Ishikawa (cell line): ENCODE measurements around the gene TAS2R30.

Experiments
- CEBPB ChIP-seq: IDR thresholded peaks from 2 replicates; pipeline ENCODE4 v1.6.1; 2012
- CREB1 ChIP-seq: IDR thresholded peaks from 2 replicates; pipeline ENCODE4 v1.6.1; 2012; ENCODE audit warnings: low read depth
- EGR1 ChIP-seq: IDR thresholded peaks from 2 replicates; pipeline ENCODE4 v1.6.1; 2012
- EP300 ChIP-seq: IDR thresholded peaks from 2 replicates; pipeline ENCODE4 v1.6.1; 2012; ENCODE audit warnings: borderline replicate concordance
- FOXM1 ChIP-seq: IDR thresholded peaks from 2 replicates; pipeline ENCODE4 v1.6.1; 2012; ENCODE audit warnings: low read depth, borderline replicate concordance
- NFIC ChIP-seq: IDR thresholded peaks from 2 replicates; pipeline ENCODE4 v1.6.1; 2012
- RAD21 ChIP-seq: IDR thresholded peaks from 2 replicates; pipeline ENCODE4 v1.6.1; 2012; ENCODE audit warnings: low read depth
- REST ChIP-seq: IDR thresholded peaks from 2 replicates; pipeline ENCODE4 v1.6.1; 2012; ENCODE audit warnings: low read depth, mild to moderate bottlenecking
- TAF1 ChIP-seq: IDR thresholded peaks from 2 replicates; pipeline ENCODE4 v1.6.1; 2012; ENCODE audit warnings: low read depth, mild to moderate bottlenecking
- TCF12 ChIP-seq: IDR thresholded peaks from 2 replicates; pipeline ENCODE4 v1.6.1; 2012; ENCODE audit warnings: low read depth
- TEAD4 ChIP-seq: IDR thresholded peaks from 2 replicates; pipeline ENCODE4 v1.6.1; 2012
- USF1 ChIP-seq: IDR thresholded peaks from 2 replicates; pipeline ENCODE4 v1.6.1; 2012
- YY1 ChIP-seq: IDR thresholded peaks from 2 replicates; pipeline ENCODE4 v1.6.1; 2012; ENCODE audit warnings: low read depth
- ZBTB7A ChIP-seq: IDR thresholded peaks from 2 replicates; pipeline ENCODE4 v1.6.1; 2012; ENCODE audit warnings: low read depth
- TF ChIP-seq, protein P1 (sequence below): IDR thresholded peaks from 2 replicates; pipeline ENCODE4 v1.6.1; 2012

TAS2R30 gene

DNA sequence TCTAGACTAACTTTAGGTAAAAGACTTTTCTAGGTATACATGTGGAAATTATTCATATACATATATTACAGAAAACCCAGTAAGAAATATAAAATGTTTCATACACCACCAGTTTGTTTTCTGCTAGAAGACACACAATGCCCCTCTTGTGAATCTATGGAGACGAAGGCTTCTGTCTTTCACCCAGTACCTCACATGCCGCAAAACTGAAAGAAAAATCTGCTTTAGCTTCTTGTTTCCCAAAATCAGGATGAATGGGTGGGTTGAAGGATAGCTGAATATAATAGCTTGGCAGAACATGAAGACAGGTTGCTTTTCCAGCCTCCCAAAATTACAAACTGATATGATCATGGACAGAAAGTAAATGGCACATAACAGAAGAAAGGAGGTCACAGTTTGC, 1.3 kb downstream of the TAS2R30 start:
- TF ChIP-seq ZBTB7A = no peak
- no peak for TF ChIP-seq FOXM1
- no peak for TF ChIP-seq CEBPB
- no peak for TF ChIP-seq EGR1
- TF ChIP-seq TAF1 = no peak
- TF ChIP-seq, protein P1, sequence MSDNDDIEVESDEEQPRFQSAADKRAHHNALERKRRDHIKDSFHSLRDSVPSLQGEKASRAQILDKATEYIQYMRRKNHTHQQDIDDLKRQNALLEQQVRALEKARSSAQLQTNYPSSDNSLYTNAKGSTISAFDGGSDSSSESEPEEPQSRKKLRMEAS = no peak
- TF ChIP-seq USF1 = no peak
- TF ChIP-seq REST = no peak
- no peak for TF ChIP-seq EP300
- TF ChIP-seq CREB1 = no peak
- no peak for TF ChIP-seq NFIC
- no peak for TF ChIP-seq TCF12
- no peak for TF ChIP-seq RAD21
- no peak for TF ChIP-seq TEAD4
- TF ChIP-seq YY1 = no peak

DNA sequence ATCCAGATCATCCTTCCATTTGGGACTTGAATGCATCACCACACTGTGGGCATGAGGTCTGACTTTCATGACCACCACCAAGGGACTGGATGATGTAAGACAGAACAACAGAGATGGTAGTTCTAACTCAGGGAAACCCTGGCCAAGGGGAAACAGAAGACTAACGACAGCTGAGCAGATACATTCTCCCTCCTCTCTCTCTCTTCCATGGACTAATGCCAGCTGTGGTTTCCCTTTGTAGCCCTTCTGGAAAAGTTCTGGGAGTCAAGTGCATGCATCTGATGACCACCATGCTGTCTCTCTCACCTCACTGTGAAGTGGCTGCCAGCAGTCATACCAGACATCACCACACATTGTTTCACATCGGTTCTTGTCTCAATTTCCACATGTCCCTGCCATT, 3.4 kb downstream of the TAS2R30 start:
- no peak for TF ChIP-seq TAF1
- TF ChIP-seq USF1 = no peak
- TF ChIP-seq, protein P1 = no peak
- TF ChIP-seq YY1 = no peak
- TF ChIP-seq TEAD4 = no peak
- no peak for TF ChIP-seq ZBTB7A
- TF ChIP-seq CREB1 = no peak
- no peak for TF ChIP-seq EGR1
- TF ChIP-seq RAD21 = no peak
- no peak for TF ChIP-seq NFIC
- no peak for TF ChIP-seq TCF12
- no peak for TF ChIP-seq REST
- TF ChIP-seq FOXM1 = no peak
- TF ChIP-seq CEBPB = no peak
- no peak for TF ChIP-seq EP300

- TF ChIP-seq TEAD4 (no peak), YY1 (no peak), ZBTB7A (no peak), REST (no peak), RAD21 (no peak), EP300 (no peak), TAF1 (no peak), CEBPB (no peak), CREB1 (no peak), TCF12 (no peak), FOXM1 (no peak), NFIC (no peak), USF1 (no peak), EGR1 (no peak)
- TF ChIP-seq, protein P1 = no peak
Observed at GRCh38 chr12:11130382-11130781, 4.1 kb downstream of the TAS2R30 start.

DNA sequence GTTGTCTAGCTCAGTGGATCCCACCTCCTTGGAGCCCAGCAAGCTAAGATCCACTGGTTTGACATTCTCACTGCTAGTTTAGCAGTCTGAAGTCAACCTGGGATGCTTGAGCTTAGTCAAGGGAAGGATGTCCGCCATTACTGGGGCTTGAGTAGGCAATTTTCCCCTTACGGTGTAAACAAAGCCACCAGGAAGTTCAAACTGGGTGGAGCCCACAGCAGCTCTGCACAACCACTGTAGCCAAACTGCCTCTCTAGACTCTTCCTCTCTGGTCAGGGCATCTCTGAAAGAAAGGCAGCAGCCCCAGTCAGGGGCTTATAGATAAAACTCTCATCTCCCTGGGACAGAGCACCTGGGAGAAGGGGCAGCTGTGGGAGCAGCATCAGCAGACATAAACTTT, 25.6 kb downstream of the TAS2R30 start:
- TF ChIP-seq EGR1 (no peak), FOXM1 (no peak), ZBTB7A (no peak), CREB1 (no peak), CEBPB (no peak), EP300 (no peak), YY1 (no peak), REST (no peak), TCF12 (no peak), TAF1 (no peak), RAD21 (no peak), USF1 (no peak), TEAD4 (no peak), NFIC (no peak)
- TF ChIP-seq, protein P1 = no peak
